SK-N-SH treated with all-trans-retinoic acid at 6 μM for 48 hours (cell line): ENCODE data around the gene PADI3.

ENCODE experiments used
- ATAC-seq: fragments of 200-7000 bp; cut with Tn5 transposase; 3 replicates; pipeline ENCODE4 v1.9.1; 2020; ENCODE audit warnings: mild to moderate bottlenecking, moderate library complexity
- ARNTL ChIP-seq: fragments of 450-650 bp; formaldehyde crosslinking; IDR thresholded peaks from 2 replicates; pipeline ENCODE4 v1.5.0; 2020; ENCODE audit warnings: low read depth, mild to moderate bottlenecking, moderate library complexity, borderline replicate concordance
- BACH2 ChIP-seq: fragments of 250-450 bp; sonication (Bioruptor Pico); IDR thresholded peaks from 2 replicates; pipeline ENCODE4 v1.9.0; 2021; ENCODE audit warnings: mild to moderate bottlenecking, borderline replicate concordance
- CREB5 ChIP-seq: fragments of 250-450 bp; sonication (Bioruptor Pico); IDR thresholded peaks from 2 replicates; pipeline ENCODE4 v1.5.1; 2020; ENCODE audit warnings: low read depth, mild to moderate bottlenecking, moderate library complexity
- CSDC2 ChIP-seq: fragments of 250-450 bp; sonication (Bioruptor Pico); IDR thresholded peaks from 2 replicates; pipeline ENCODE4 v1.5.0; 2020; ENCODE audit warnings: mild to moderate bottlenecking, moderate library complexity
- CSRNP3 ChIP-seq: fragments of 250-450 bp; sonication (Bioruptor Pico); IDR thresholded peaks from 2 replicates; pipeline ENCODE4 v1.5.1; 2021; ENCODE audit warnings: mild to moderate bottlenecking, moderate library complexity
- GLIS3 ChIP-seq: fragments of 250-450 bp; sonication (Bioruptor Pico); IDR thresholded peaks from 2 replicates; pipeline ENCODE4 v1.5.0; 2020; ENCODE audit warnings: mild to moderate bottlenecking, moderate library complexity
- ISL1 ChIP-seq: fragments of 250-450 bp; sonication (Bioruptor Pico); IDR thresholded peaks from 2 replicates; pipeline ENCODE4 v2.1.2; 2022; ENCODE audit warnings: mild to moderate bottlenecking, moderate library complexity
- OSR1 ChIP-seq: fragments of 250-450 bp; sonication (Bioruptor Pico); IDR thresholded peaks from 2 replicates; pipeline ENCODE4 v1.8.0; 2022; ENCODE audit warnings: moderate library complexity, mild to moderate bottlenecking, inconsistent platforms
- POU6F1 ChIP-seq: fragments of 250-450 bp; sonication (Bioruptor Pico); IDR thresholded peaks from 2 replicates; pipeline ENCODE4 v1.8.0; 2021; ENCODE audit warnings: low read depth, mild to moderate bottlenecking, moderate library complexity, borderline replicate concordance
- PPARA ChIP-seq: fragments of 250-450 bp; sonication (Bioruptor Pico); IDR thresholded peaks from 2 replicates; pipeline ENCODE4 v1.5.0; 2020; ENCODE audit warnings: mild to moderate bottlenecking, borderline replicate concordance
- RARB ChIP-seq: fragments of 250-450 bp; sonication (Bioruptor Pico); IDR thresholded peaks from 2 replicates; pipeline ENCODE4 v1.8.0; 2021; ENCODE audit warnings: mild to moderate bottlenecking, moderate library complexity
- SNAI2 ChIP-seq: fragments of 250-450 bp; sonication (Bioruptor Pico); IDR thresholded peaks from 2 replicates; pipeline ENCODE4 v1.5.0; 2020; ENCODE audit warnings: mild to moderate bottlenecking, moderate library complexity
- TCF4 ChIP-seq: fragments of 250-450 bp; sonication (Bioruptor Pico); IDR thresholded peaks from 2 replicates; pipeline ENCODE4 v1.8.0; 2021; ENCODE audit warnings: mild to moderate bottlenecking, moderate library complexity, borderline replicate concordance
- TOX ChIP-seq: fragments of 250-450 bp; sonication (Bioruptor Pico); IDR thresholded peaks from 2 replicates; pipeline ENCODE4 v1.8.0; 2021; ENCODE audit warnings: mild to moderate bottlenecking, moderate library complexity, borderline replicate concordance
- TSHZ2 ChIP-seq: fragments of 250-450 bp; sonication (Bioruptor Pico); IDR thresholded peaks from 2 replicates; pipeline ENCODE4 v1.5.0; 2020; ENCODE audit warnings: mild to moderate bottlenecking, moderate library complexity
- ZC3H10 ChIP-seq: fragments of 250-450 bp; sonication (Bioruptor Pico); IDR thresholded peaks from 2 replicates; pipeline ENCODE4 v1.5.1; 2021; ENCODE audit warnings: mild to moderate bottlenecking, moderate library complexity
- ZFP3 ChIP-seq: fragments of 250-450 bp; sonication (Bioruptor Pico); IDR thresholded peaks from 2 replicates; pipeline ENCODE4 v1.5.0; 2020; ENCODE audit warnings: mild to moderate bottlenecking, moderate library complexity
- ZFP30 ChIP-seq: fragments of 450-650 bp; formaldehyde crosslinking; IDR thresholded peaks from 2 replicates; pipeline ENCODE4 v1.5.0; 2022; ENCODE audit warnings: mild to moderate bottlenecking, moderate library complexity
- ZNF565 ChIP-seq: fragments of 450-650 bp; formaldehyde crosslinking; conservative IDR thresholded peaks from 2 replicates; pipeline ENCODE4 v1.5.0; 2020; ENCODE audit warnings: low read depth, mild to moderate bottlenecking, moderate library complexity
- ZNF70 ChIP-seq: fragments of 450-650 bp; formaldehyde crosslinking; IDR thresholded peaks from 2 replicates; pipeline ENCODE4 v1.5.0; 2020; ENCODE audit warnings: mild to moderate bottlenecking, moderate library complexity
- ZNF8 ChIP-seq: fragments of 450-650 bp; formaldehyde crosslinking; IDR thresholded peaks from 2 replicates; pipeline ENCODE4 v1.5.0; 2020; ENCODE audit warnings: mild to moderate bottlenecking, moderate library complexity

The PADI3 gene

GRCh38 chr1:17248781-17249180 lies at the start of gene PADI3:
TSS of gene PADI3 (plus strand) at chr1:17249098. CDS start at chr1:17249138, 40 bp downstream.
- ATAC-seq = peak; percentile 25; the same call in 1 of the 3 replicates
- TF ChIP-seq PPARA (CRISPR knock-in tag) (no peak), RARB (CRISPR knock-in tag) (no peak), CREB5 (CRISPR knock-in tag) (no peak), BACH2 (no peak), ZFP30 (CRISPR knock-in tag) (no peak), ZFP3 (CRISPR knock-in tag) (no peak), SNAI2 (CRISPR knock-in tag) (no peak), TOX (CRISPR knock-in tag) (no peak), GLIS3 (CRISPR knock-in tag) (no peak), POU6F1 (CRISPR knock-in tag) (no peak), TSHZ2 (no peak), OSR1 (no peak), ARNTL (no peak), ZNF565 (CRISPR knock-in tag) (no peak), ZC3H10 (CRISPR knock-in tag) (no peak)

- ATAC-seq = no peak
- no peak for TF ChIP-seq PPARA (CRISPR knock-in tag)
- no peak for TF ChIP-seq OSR1
- no peak for TF ChIP-seq CSRNP3 (CRISPR knock-in tag)
- no peak for TF ChIP-seq ZNF565 (CRISPR knock-in tag)
- TF ChIP-seq ISL1 (CRISPR knock-in tag) = no peak
- no peak for TF ChIP-seq ZNF70 (CRISPR knock-in tag)
- TF ChIP-seq TCF4 = no peak
- no peak for TF ChIP-seq ZNF8 (CRISPR knock-in tag)
- no peak for TF ChIP-seq RARB (CRISPR knock-in tag)
- no peak for TF ChIP-seq TOX (CRISPR knock-in tag)
- no peak for TF ChIP-seq CSDC2 (CRISPR knock-in tag)
- no peak for TF ChIP-seq ARNTL
- TF ChIP-seq TSHZ2 = no peak
- TF ChIP-seq, all 23 proteins: peak for 0
Observed at GRCh38 chr1:17199267-17200044, 49.4 kb upstream of the PADI3 start.
